BE2C (cell line): ENCODE data around the gene TTC23.

Experiments
- DNase-seq: peaks from one replicate; pipeline ENCODE4 v3.0.0-alpha.2; 2020
- H3K27me3 ChIP-seq: fragments of 250-450 bp; sonication (Bioruptor Pico); 2 replicates; pipeline ENCODE4 v1.5.1; 2020; ENCODE audit warnings: mild to moderate bottlenecking
- H3K36me3 ChIP-seq: fragments of 250-450 bp; sonication (Bioruptor Pico); 2 replicates; pipeline ENCODE4 v1.5.1; 2020; ENCODE audit warnings: mild to moderate bottlenecking
- H3K4me1 ChIP-seq: fragments of 250-450 bp; sonication (Bioruptor Pico); 2 replicates; pipeline ENCODE4 v1.5.1; 2020
- H3K4me3 ChIP-seq: 2 replicates; pipeline ENCODE4 v1.5.1; 2011; ENCODE audit warnings: low read depth, low read length
- H3K9me3 ChIP-seq: fragments of 250-450 bp; sonication (Bioruptor Pico); 2 replicates; pipeline ENCODE4 v1.5.1; 2020
- CTCF ChIP-seq: IDR thresholded peaks from 2 replicates; pipeline ENCODE4 v1.5.1; 2012; ENCODE audit warnings: mild to moderate bottlenecking, low read depth, low read length

Gene TTC23

GRCh38 chr15:99108993-99109392, 140.4 kb downstream of the TTC23 start:
- H3K9me3 ChIP-seq: no peaks in the 10 kb centered on the region
- H3K4me3 ChIP-seq: no peak overlapping the region
- no peaks in the 10 kb centered on the region for H3K4me1 ChIP-seq
- peaks cover 17% of the 10 kb centered on the region for H3K36me3 ChIP-seq
- no peak for DNase-seq
- H3K27me3 ChIP-seq: no peaks in the 10 kb centered on the region
- no peak for TF ChIP-seq CTCF

GRCh38 chr15:99106417-99107220, 142.8 kb downstream of the TTC23 start:
- no peaks in the 10 kb centered on the region for H3K4me1 ChIP-seq
- DNase-seq: no peak
- no peaks in the 10 kb centered on the region for H3K9me3 ChIP-seq
- TF ChIP-seq CTCF: no peak
- peaks cover 4% of the 10 kb centered on the region for H3K36me3 ChIP-seq
- H3K27me3 ChIP-seq: no peaks in the 10 kb centered on the region
- H3K4me3 ChIP-seq: peak overlapping the region; percentile 52

- H3K4me1 ChIP-seq: no peaks in the 10 kb centered on the region
- peak; percentile 22; the same call in 1 of the 2 replicates for TF ChIP-seq CTCF
- H3K4me3 ChIP-seq: peak overlapping the region; percentile 60
- peak; percentile 88 for DNase-seq
- H3K27me3 ChIP-seq: no peaks in the 10 kb centered on the region
- H3K9me3 ChIP-seq: no peaks in the 10 kb centered on the region
- peaks cover 1% of the 10 kb centered on the region for H3K36me3 ChIP-seq
Observed at GRCh38 chr15:99105514-99106341, 143.7 kb downstream of the TTC23 start.

GRCh38 chr15:99104788-99105513, 144.4 kb downstream of the TTC23 start, which contains the start of gene SYNM:
Gene SYNM (plus strand): TSS chr15:99105080. CDS start chr15:99105200, 120 bp downstream.
- Histone ChIP-seq H3K4me3 (peak within 1 kb of the TSS; percentile 60), H3K9me3 (no peaks in the 10 kb centered on the region), H3K36me3 (no peaks in the 10 kb centered on the region), H3K4me1 (no peaks in the 10 kb centered on the region), H3K27me3 (no peaks in the 10 kb centered on the region)
- peak; percentile 60 for TF ChIP-seq CTCF
- peak; percentile 91 for DNase-seq

- H3K9me3 ChIP-seq: no peaks in the 10 kb centered on the region
- no peak for DNase-seq
- no peaks in the 10 kb centered on the region for H3K36me3 ChIP-seq
- no peak for TF ChIP-seq CTCF
- H3K4me1 ChIP-seq: no peaks in the 10 kb centered on the region
- H3K27me3 ChIP-seq: no peaks in the 10 kb centered on the region
- H3K4me3 ChIP-seq: no peak overlapping the region
Observed at GRCh38 chr15:99103279-99103678, 146.1 kb downstream of the TTC23 start.
